HG03520 (cell line): ENCODE measurements around the gene SLC4A5.
"Not testable (repeated sequence)": the region's sequence is repeated elsewhere in the genome, so short reads cannot be mapped to it uniquely, and the experiment has no call there.

Experiments used
- ATAC-seq: cut with Tn5 transposase; IDR thresholded peaks from one replicate; pipeline ENCODE4 v1.9.1; 2021; ENCODE audit warnings: mild to moderate bottlenecking, moderate library complexity; ENCODE audit not compliant: unreplicated experiment

The SLC4A5 gene

DNA sequence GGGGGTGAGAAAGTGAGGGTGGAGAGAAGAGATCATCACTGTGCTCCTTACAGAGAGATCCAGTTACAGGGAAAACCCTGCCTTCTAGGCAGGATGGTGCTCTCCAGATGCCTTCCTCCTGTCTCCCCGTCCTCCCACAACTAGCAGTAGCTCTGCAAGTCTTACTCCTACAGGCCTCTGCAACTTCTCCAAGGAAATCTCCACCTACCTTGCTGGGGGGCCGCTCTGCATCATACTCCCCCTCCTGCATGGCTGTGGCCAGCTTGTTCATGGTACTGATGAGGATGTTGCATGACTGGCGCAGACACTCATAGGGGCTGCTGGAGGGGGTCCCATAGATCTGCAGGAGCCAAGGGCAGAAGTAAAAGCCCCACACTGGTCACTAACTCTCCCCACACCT lies 22.8 kb upstream of the SLC4A5 start:
- ATAC-seq, result no peak

DNA sequence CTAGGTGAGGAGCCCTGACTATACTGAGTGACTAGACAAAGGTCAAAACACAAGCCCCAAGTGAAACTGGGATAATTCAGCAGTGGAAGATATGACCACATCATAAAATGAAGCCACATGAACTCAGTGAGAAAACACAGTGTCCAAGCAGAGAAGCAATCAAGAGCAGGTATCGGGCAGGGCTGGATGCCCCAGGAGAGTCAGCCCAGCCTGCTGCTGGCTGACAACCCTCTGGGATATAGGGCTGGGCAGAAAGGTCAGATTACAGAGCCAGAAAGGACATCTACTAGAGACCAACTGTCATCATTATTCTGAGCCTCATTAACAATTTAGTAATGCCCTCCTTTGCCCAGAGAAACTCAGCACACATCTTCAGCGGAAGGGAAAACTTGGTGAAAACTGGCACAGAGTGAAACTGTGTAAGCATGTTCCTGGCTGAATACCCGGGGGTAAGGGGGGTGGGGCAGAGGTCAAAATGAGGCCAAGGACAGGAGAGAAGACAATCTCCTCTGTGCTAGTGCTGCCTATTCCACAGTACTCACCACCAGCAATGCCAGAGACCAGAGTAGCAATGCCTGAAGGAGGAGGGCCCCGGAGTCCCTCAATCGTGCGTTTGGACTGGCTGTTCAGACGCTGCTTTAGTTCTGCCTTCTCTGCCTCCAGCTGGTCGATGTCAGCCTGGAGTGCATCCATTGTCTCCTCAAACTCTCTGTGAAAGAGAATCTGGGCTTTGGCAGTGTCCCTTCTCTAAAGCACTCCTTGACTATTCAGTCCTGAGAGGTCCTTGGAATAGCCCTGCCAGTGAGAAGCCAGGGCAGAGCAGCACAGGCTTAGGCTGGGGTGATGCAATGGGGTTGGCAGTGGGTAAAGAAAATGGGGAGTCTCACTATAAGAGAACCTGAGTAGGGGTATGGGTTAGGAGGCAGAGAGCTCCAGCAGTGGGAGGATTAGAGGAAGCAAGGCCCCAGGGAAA lies 21.6 kb upstream of the SLC4A5 start:
- ATAC-seq, result no peak

DNA sequence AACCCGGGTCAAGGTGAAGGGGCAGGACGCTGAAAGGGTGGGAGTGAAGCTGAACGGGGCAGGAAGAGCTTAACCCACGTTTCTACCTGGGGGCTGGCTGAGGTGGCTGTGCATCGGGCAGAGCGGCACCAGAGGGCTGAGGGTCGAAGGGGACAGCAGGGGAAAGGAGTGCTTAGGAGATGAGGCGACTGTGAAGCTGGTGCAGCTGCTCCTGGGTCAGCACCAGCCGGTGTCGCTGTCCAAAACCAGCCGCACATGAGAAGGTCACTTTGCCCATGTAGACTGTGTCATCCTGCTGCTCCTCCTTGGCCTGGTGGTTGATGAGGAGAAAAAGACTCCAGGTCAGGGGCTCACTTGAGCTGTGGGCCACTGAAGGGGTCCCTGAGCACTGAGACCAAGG lies 18.1 kb upstream of the SLC4A5 start:
- ATAC-seq, result no peak

DNA sequence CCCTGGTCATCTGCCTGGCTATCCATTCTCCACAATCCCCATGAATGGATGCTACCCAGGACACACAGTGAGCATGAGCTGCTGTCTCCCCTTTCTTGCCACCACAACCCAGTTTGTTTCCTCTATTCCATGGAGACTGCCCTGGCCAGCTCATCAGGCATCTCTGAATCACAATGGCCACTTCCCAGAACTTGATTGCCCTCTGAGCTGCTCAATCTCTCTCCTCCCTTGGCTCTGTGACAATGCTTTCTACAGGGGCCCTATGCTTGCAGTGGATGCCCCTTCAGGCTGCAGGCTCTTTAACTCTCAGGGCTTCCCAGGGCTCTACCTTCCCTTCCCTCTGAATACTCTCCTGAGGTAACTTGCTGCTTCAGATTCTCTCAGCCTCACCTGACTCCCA lies 14.4 kb upstream of the SLC4A5 start:
- ATAC-seq, result no peak

DNA sequence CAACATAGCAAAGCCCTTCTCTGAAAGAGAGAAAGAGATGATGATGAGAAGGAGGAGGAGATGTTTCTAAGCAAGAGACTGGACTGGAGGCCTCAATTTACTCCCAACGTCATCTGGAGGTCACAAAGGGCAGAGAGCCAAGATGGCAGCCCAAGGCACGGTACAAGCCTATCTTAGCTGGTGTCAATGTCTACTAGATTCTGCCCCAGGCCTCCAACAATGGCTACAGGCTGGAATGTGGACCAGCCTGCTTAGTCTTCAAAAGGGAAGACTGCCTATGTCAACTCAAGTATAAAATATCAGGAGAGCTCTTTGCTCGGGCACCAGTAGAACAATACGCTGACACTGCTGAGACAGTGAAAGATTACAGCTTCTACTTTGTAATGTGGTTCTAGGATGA lies 6.7 kb upstream of the SLC4A5 start:
- no peak for ATAC-seq

DNA sequence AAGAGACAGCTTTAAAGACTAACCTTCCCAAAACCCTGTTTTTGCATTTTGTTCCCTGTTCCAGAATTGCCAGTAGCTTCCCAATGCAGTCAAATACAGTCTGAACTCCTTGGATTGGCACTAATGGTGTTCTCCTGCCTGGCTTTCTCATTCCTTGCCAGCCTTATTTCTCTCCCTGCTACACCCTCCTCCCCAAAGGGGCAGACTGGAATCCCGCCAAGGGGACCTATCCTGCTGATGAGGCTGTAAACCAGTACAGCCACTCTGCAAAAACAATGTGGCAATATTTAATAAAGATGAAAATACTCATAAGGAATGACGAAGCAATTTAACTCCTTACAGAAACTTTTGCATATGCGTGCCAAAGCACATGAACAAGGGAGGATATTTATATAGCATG lies 4.5 kb upstream of the SLC4A5 start:
- no peak for ATAC-seq

DNA sequence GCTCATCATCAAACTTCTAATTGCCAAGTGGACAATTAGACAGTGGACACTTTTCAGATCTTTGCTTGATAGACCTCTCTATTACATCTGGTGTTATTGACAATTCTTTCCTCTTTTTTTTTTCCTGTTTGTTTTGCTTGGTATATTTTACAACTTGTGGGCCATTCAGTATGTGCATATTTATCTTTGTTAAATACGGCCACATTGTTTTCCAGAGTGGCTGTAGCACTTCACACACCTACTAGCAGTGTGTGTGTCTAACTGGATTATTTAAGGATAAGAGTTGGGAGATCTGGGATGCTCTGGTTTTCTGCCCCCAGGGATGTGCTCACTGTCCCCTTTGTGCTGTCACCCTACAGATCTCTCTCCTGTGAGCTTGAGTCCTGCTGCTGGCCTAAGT lies 4.1 kb upstream of the SLC4A5 start:
- no peak for ATAC-seq

DNA sequence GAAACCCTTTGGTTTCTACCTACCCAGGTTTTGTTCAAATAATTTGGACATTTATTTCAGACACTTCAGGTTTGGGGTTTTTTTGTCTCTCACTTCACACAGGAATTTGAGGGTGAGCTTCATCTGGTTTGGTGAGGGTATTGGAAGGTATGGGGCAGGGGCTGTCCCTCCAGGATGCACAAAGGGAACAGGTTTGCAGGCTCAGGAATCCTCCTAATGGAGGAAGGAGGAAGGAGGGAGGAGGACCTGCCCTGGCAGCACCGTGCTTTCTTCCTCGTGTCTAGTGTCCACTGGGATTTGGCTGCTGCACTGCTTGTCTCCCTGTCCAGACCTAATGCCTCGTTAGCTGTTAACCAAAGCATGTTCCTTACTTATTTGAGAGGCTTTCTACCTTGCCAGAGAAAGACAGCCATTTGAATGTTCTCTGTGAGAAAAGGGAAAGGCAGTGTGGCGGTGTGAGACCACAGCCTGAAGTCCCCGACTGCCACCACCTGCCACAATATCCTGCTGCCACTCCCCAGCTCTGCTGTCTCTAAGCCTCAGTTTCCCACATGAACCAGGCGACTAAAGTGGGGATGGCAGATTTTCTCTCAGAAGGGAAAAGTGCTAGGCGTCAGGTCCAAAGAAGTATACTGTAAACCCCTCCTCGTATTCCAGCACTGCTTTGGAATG lies 2.2 kb upstream of the SLC4A5 start:
- ATAC-seq, result no peak

DNA sequence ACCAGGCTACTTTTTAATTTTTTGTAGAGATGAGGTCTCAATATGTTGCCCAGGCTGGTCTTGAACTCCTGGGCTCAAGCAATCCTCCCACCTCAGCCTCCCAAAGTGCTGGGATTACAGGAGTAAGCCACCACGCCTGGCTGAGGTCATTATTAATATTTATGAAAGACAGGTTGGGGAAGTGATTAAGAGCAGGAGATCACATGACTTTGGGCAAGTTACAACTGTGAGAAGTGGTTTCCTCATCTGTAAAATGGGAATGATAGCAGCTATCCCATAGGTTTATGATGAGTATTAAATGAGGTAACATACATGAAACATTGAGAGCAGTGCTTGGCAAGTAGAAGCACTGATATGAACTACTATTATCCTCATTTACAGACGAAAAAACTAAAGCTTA lies 7.0 kb downstream of the SLC4A5 start:
- not testable (repeated sequence) for ATAC-seq

DNA sequence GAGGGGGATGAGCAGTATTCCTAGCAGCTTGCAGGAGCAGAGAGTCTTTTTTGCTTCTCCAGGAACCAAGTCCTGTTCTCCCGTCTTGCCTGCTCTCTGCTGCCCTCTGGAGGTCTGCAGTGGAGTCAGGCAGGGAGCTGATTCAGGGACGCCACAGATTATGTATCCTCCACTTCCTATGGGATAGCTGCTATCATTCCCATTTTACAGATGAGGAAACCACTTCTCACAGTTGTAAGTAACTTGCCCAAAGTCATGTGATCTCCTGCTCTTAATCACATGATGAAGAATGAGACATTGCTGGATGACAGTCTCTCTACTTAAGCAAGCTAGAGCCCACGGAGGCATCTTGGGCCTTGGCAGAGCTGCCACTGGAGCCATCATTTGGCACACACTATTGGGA lies 8.3 kb downstream of the SLC4A5 start:
- ATAC-seq, result no peak

DNA sequence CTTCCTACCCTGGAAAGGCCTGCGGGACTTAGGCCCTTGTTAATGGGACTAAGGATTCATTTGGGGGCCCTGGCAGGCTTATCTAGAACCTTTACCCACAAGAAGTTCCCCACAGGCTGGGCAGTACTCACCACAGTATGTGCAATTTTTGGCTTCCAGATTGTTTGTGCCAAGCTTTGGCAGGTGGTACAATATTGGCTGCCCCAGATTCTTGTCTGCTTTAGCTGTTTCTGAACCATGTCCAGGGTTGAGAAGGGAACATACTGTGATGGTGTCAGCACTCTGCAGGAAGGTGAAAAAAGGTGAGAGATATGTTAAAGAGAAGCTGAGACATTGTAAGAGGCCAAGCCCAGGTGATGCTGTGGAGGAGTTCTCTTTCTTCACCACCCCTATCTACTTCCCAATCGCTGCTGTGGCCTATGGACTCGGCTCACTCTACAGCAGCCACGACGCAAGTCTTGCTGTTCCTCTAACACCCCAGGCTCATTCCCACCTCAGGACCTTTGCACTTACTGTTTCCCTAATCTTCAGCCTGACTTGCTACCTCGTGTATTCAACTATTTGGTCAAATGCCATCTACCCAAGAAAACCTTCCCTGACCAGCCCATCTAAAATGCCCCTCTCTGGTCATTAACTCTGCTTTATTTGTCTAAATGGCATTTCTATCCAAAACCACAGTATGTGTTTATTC lies 9.2 kb downstream of the SLC4A5 start:
- no peak for ATAC-seq

DNA sequence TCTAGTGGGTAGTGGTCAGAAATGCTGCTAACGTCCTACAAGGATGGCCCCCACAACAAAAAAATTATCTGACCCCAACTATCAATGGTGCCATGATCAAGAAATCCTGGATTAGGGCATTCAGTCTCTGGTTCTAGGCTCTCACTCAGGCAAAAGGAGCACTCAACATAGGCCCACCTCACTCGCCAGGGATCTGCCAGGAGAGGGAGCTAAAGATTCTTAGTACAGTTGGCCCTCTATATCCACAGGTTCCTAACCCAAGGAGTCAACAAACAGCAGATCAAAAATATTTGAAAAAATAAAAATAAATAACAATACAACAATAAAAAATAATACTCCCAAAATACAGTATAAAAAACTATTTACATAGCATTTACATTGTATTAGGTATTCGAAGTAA lies 10.0 kb downstream of the SLC4A5 start:
- ATAC-seq, result no peak

DNA sequence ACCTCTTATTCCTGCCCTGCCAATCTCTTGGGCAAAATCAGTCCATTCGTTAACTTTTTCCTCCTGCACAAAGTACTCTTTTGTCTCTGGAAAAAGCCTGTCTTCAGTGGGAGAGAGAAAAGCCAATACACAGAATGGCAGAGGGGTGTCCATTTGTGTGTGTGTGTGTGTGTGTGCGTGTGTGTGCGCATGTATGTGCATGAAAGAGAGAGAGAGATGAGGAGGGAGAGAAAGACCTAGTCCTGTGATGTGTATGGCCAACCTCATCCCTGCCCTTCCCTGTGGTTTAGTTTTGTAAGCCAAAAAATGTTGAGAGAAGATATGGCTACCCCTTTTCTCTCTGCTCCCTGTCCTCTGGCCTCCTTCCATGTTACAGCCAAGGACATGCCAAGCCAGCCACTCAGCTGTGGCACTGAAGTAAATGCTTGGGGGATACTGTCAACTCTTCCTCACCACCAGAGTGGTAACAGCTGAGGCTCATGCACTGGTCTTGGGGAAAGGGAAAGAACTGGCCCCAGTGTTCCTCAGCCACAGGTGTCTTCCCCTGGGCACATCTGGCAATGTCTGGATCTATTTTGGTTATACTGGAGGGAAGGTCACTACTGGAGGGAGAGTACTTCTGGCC lies 10.6 kb downstream of the SLC4A5 start:
- no peak for ATAC-seq

DNA sequence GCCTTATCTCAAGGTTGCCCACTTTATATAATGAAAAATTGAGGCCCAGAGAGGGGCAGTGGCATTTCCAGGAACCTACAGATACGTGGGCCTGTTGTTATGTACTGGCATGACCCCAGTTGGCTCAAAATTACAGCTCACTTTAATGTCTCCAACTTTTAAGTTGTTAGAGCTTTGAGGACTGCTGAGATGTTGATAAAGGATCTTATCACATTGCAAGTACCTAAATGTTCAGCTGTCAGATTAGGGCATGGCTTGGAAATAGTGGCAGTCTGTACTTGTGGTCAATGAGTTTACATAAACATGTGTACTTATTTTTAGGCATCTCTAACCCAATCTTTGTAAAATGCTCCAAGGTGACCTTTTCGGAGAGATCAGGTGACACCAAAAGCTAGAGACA lies 14.6 kb downstream of the SLC4A5 start:
- ATAC-seq, result no peak

DNA sequence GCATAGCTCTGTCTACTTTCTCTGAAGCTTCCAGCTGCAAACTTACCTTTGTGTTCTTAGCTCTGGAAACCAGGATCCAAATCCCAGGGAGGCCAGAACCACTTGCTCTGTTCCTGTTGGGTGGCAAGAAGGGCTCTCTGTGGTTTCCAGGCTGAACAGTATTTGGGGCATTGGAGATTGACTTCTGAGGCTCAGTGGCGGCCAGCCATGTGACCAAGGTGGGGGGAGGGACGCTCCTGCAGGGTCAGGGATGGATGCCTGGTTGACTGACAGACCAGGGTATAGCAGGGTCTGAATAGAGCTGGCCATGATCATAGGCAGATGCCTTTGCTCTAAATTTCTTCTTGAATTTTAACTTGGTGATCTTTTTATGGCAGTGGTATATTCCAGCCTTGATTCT lies 15.1 kb downstream of the SLC4A5 start:
- no peak for ATAC-seq

DNA sequence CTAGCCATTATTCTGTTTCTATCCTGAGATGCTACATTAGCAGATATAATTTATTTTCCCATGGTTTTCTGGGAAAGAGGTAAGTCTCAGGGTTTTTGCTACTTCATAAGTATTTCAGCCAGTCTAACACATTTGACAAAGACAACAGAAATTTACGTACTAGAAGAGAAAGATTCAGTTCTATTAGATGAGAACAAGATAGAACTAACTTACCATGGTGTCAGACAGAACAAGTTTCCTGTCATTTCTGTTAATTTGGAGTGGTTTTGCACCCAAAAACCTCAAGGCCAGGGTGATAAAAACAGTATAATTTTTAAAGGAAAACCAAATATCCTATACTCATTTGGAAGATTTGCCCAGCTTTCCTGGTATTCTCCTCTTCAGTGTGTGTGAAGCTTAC lies 15.6 kb downstream of the SLC4A5 start:
- ATAC-seq, result no peak

DNA sequence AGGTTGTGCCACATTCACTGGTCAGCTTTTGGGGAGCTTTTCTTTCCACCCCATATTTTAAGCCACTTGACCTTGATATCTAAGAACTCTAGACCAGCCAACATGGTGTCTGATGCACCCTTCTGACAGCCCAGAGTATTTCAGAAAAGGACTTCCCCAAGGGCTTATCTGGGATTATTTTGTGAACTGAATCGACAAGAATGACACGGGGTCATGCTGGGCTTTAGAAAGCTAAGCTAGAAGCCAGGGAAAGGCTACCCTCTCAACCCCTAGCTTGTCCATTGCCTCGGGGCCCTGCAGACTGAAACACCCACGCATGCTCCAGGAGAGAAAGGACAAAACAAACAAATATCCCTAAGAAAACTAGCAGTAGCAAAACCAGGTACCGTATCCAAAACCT lies 16.0 kb downstream of the SLC4A5 start:
- ATAC-seq, result no peak

DNA sequence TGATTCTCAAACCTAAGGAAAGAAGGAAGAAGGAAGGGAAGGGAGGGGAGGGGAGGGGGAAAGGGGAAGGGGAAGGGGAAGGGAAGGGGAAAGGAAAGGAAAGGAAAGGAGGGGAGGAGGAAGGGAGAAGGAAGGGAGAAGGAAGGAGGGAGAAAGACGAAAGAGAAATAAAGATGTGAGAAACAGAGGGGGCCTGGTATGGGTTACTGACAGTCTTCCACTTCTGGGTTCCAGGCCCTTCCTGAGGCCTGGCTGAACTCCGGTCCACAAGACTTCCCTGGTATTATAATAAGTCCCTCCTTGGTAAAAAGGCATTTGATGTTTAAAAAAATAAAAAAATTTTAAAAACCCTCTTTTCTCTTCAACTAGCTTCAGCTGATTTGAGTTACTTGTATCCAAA lies 17.4 kb downstream of the SLC4A5 start:
- no peak for ATAC-seq

DNA sequence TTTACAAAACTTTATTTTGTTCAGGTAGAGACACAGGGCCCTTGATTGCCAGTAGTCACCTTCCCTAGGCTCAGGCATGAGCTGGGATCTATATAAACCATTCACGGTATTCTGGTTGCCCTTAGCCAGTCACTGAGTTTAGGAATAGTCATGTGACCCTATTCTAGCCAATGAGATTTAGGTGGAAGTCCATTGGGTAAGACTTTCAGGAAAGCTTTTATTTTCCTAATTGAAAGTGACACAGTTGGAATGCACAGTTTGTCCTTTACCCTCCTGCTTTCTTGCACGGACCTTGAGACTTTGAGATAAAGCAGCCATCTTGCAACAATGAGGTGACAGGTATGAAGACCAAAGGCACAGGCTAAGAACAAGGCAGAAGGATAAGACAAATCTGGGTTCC lies 21.5 kb downstream of the SLC4A5 start:
- ATAC-seq, result no peak

DNA sequence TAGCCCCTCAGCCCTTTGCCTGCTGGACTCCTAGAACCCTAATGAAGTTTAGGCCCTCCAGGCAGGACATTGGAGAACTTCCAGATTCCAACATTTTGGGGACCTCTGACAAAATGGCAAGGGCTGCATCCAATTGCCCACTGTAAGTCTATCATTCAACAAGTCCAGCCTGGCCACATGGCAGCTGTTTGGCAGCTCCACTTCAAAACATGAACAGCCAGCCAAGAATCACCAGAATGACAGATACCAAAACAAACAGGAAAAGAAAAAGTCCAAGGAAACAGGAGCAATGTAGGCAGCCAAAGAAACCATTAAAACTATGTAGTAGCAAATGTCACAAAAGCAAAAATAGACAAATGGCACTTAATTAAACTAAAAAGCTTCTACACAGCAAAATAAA lies 25.5 kb downstream of the SLC4A5 start:
- ATAC-seq, result no peak

DNA sequence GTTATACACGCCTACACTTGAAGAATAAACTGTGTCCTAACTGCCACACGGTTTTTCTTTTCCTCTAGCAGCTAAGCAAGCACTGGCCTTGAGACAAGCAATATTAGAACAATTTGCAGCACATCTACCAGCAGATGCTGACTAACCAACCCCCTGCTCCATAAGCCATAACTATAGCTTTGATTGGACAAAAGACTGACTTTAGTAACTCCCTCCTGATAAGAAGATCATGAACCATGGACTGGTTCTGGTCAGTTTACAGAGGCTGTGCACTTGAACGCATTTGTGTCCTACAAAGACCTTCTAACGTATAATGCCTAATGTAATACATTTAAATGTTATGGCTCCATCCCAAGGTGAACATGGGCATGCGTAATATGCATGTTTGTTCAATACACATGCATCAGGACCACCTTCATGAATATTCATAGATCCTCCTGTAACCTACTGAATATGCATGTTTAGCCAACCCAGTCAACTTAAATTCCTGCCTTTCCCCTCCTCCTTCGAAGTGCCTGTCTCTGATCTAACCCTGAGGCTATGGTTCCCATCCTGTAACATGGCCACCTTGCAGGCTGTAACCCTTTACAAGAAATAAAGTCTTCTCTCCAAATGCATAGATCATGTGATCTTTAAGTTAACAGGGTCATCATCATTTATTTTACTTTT lies 26.5 kb downstream of the SLC4A5 start:
- no peak for ATAC-seq
